ENCODE measurements around the gene HAAO.

HAAO gene

GRCh38 chr2:42726680-42727079 is 65.7 kb downstream of the HAAO start:
- H3K36me3 ChIP-seq (ENCODE audit: control insufficient read depth in 2 of 2, insufficient read depth in 2 of 2, low read length in 2 of 2), result peaks cover 0 to 6% of the 10 kb centered on the region in 2 donors
- H3K4me3 ChIP-seq (ENCODE audit: low read length in 2 of 2), result no peak overlapping the region
- H3K9ac ChIP-seq (ENCODE audit: low read depth in 1 of 2, low read length in 2 of 2), result no peak overlapping the region
- H3K27ac ChIP-seq (ENCODE audit: low read depth in 2 of 2, low read length in 2 of 2), result no peak overlapping the region
- H3K4me1 ChIP-seq (ENCODE audit: control insufficient read depth in 2 of 2, insufficient read depth in 2 of 2, low read length in 2 of 2), result peaks cover 0 to 8% of the 10 kb centered on the region in 2 donors
- H3K9me3 ChIP-seq (ENCODE audit: control insufficient read depth in 2 of 2, low read length in 2 of 2), result no peaks in the 10 kb centered on the region
- H3K27me3 ChIP-seq (ENCODE audit: control insufficient read depth in 2 of 2, insufficient read depth in 2 of 2, low read length in 2 of 2), result no peaks in the 10 kb centered on the region

DNA sequence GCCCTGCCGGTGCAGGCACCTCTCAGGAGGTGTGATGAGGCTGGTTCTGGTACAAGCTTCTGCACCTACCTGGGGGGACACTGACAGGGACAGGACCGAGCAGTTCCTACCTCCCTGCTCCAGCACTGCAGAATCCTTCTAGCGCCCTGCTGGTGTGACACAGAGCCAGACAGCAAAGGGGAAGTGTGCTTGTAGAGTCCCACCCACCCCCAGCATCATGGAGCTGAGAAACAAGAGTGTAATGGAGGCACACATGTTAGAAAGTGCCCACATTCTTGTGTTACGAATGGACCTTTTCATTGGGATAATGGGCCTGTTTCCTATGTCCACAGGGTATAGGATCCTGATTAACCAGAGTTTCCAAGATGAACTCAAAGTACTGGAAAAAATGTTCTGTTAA is 66.7 kb downstream of the HAAO start:
- H3K27me3 ChIP-seq (ENCODE audit: control insufficient read depth in 2 of 2, insufficient read depth in 2 of 2, low read length in 2 of 2), result no peaks in the 10 kb centered on the region
- H3K9ac ChIP-seq (ENCODE audit: low read depth in 1 of 2, low read length in 2 of 2), result no peak overlapping the region
- peaks cover 0 to 8% of the 10 kb centered on the region in 2 donors for H3K4me1 ChIP-seq (ENCODE audit: control insufficient read depth in 2 of 2, insufficient read depth in 2 of 2, low read length in 2 of 2)
- no peak overlapping the region for H3K4me3 ChIP-seq (ENCODE audit: low read length in 2 of 2)
- no peaks in the 10 kb centered on the region for H3K9me3 ChIP-seq (ENCODE audit: control insufficient read depth in 2 of 2, low read length in 2 of 2)
- no peak overlapping the region for H3K27ac ChIP-seq (ENCODE audit: low read depth in 2 of 2, low read length in 2 of 2)
- H3K36me3 ChIP-seq (ENCODE audit: control insufficient read depth in 2 of 2, insufficient read depth in 2 of 2, low read length in 2 of 2), result peaks cover 0 to 6% of the 10 kb centered on the region in 2 donors

GRCh38 chr2:42724886-42725285 is 67.5 kb downstream of the HAAO start:
- no peak overlapping the region for H3K4me3 ChIP-seq (ENCODE audit: low read length in 2 of 2)
- H3K4me1 ChIP-seq (ENCODE audit: control insufficient read depth in 2 of 2, insufficient read depth in 2 of 2, low read length in 2 of 2), result peaks cover 0 to 8% of the 10 kb centered on the region in 2 donors
- H3K9ac ChIP-seq (ENCODE audit: low read depth in 1 of 2, low read length in 2 of 2), result no peak overlapping the region
- H3K9me3 ChIP-seq (ENCODE audit: control insufficient read depth in 2 of 2, low read length in 2 of 2), result no peaks in the 10 kb centered on the region
- H3K36me3 ChIP-seq (ENCODE audit: control insufficient read depth in 2 of 2, insufficient read depth in 2 of 2, low read length in 2 of 2), result peaks cover 0 to 6% of the 10 kb centered on the region in 2 donors
- H3K27me3 ChIP-seq (ENCODE audit: control insufficient read depth in 2 of 2, insufficient read depth in 2 of 2, low read length in 2 of 2), result no peaks in the 10 kb centered on the region
- H3K27ac ChIP-seq (ENCODE audit: low read depth in 2 of 2, low read length in 2 of 2), result no peak overlapping the region

- no peak overlapping the region for H3K27ac ChIP-seq (ENCODE audit: low read depth in 2 of 2, low read length in 2 of 2)
- H3K36me3 ChIP-seq (ENCODE audit: control insufficient read depth in 2 of 2, insufficient read depth in 2 of 2, low read length in 2 of 2), result peaks cover 0 to 6% of the 10 kb centered on the region in 2 donors
- no peak overlapping the region for H3K9ac ChIP-seq (ENCODE audit: low read depth in 1 of 2, low read length in 2 of 2)
- peaks cover 0 to 8% of the 10 kb centered on the region in 2 donors for H3K4me1 ChIP-seq (ENCODE audit: control insufficient read depth in 2 of 2, insufficient read depth in 2 of 2, low read length in 2 of 2)
- H3K27me3 ChIP-seq (ENCODE audit: control insufficient read depth in 2 of 2, insufficient read depth in 2 of 2, low read length in 2 of 2), result no peaks in the 10 kb centered on the region
- no peak overlapping the region for H3K4me3 ChIP-seq (ENCODE audit: low read length in 2 of 2)
- no peaks in the 10 kb centered on the region for H3K9me3 ChIP-seq (ENCODE audit: control insufficient read depth in 2 of 2, low read length in 2 of 2)
Observed at GRCh38 chr2:42723465-42723864, 68.9 kb downstream of the HAAO start.

- Histone ChIP-seq H3K36me3 (ENCODE audit: control insufficient read depth in 2 of 2, insufficient read depth in 2 of 2, low read length in 2 of 2) (peaks cover 0 to 6% of the 10 kb centered on the region in 2 donors), H3K9ac (ENCODE audit: low read depth in 1 of 2, low read length in 2 of 2) (no peak overlapping the region), H3K27me3 (ENCODE audit: control insufficient read depth in 2 of 2, insufficient read depth in 2 of 2, low read length in 2 of 2) (no peaks in the 10 kb centered on the region), H3K27ac (ENCODE audit: low read depth in 2 of 2, low read length in 2 of 2) (no peak overlapping the region), H3K4me3 (ENCODE audit: low read length in 2 of 2) (no peak overlapping the region), H3K4me1 (ENCODE audit: control insufficient read depth in 2 of 2, insufficient read depth in 2 of 2, low read length in 2 of 2) (peaks cover 0 to 8% of the 10 kb centered on the region in 2 donors), H3K9me3 (ENCODE audit: control insufficient read depth in 2 of 2, low read length in 2 of 2) (no peaks in the 10 kb centered on the region)
Observed at GRCh38 chr2:42722320-42723190, 69.8 kb downstream of the HAAO start.

GRCh38 chr2:42721898-42722297 is 70.5 kb downstream of the HAAO start:
- H3K4me3 ChIP-seq (ENCODE audit: low read length in 2 of 2), result no peak overlapping the region
- H3K27ac ChIP-seq (ENCODE audit: low read depth in 2 of 2, low read length in 2 of 2), result no peak overlapping the region
- H3K27me3 ChIP-seq (ENCODE audit: control insufficient read depth in 2 of 2, insufficient read depth in 2 of 2, low read length in 2 of 2), result no peaks in the 10 kb centered on the region
- H3K9me3 ChIP-seq (ENCODE audit: control insufficient read depth in 2 of 2, low read length in 2 of 2), result no peaks in the 10 kb centered on the region
- peaks cover 0 to 8% of the 10 kb centered on the region in 2 donors for H3K4me1 ChIP-seq (ENCODE audit: control insufficient read depth in 2 of 2, insufficient read depth in 2 of 2, low read length in 2 of 2)
- H3K9ac ChIP-seq (ENCODE audit: low read depth in 1 of 2, low read length in 2 of 2), result no peak overlapping the region
- peaks cover 0 to 6% of the 10 kb centered on the region in 2 donors for H3K36me3 ChIP-seq (ENCODE audit: control insufficient read depth in 2 of 2, insufficient read depth in 2 of 2, low read length in 2 of 2)

All from mucosa of rectum (tissue), 2 donors.